ENCODE results near the gene KRTAP29-1.
"Not testable (repeated sequence)": the region's sequence is repeated elsewhere in the genome, so short reads cannot be mapped to it uniquely, and the experiment has no call there.

The KRTAP29-1 gene, protein sequence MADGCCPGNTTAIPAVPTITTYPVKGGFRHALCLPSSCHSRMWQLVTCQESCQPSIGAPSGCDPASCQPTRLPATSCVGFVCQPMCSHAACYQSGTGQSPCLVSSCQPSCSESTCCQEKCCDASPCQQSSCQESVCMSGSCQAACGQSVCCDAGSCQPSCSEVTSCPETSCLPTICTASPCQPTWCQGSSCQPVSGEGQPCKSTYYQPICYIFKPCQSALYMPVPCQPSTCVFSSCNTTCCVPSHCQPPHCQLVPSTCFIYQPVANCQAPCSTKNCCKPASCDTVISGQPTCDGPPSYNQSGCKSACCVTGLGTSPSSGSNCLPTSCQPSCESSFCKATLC

DNA sequence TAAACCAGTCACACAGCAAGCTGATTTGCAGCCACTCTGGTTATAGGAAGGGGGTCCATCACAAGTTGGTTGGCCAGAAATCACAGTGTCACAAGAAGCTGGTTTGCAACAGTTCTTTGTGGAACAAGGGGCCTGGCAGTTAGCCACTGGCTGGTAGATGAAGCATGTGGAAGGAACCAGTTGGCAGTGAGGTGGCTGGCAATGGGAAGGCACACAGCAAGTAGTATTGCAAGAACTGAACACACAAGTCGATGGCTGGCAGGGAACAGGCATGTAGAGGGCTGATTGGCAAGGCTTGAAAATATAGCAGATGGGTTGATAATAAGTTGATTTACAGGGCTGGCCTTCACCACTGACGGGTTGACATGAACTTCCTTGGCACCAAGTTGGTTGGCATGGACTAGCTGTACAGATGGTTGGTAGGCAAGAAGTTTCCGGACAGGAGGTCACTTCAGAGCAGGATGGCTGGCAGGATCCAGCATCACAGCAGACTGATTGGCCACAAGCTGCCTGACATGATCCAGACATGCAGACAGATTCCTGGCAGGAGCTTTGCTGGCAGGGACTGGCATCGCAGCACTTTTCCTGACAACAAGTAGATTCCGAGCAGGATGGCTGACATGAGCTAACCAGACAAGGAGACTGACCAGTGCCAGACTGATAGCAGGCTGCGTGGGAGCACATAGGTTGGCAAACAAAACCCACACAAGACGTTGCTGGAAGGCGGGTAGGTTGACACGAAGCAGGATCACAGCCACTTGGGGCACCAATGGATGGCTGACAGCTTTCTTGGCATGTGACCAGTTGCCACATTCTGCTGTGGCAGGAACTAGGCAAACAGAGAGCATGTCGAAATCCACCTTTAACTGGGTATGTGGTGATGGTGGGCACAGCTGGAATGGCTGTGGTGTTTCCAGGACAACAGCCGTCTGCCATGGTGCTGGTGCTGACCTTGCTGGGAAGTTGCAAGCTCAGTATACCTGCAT, at the start of gene KRTAP29-1:
Gene KRTAP29-1, minus strand, starts transcription at position 936 of the 986 bp plus-strand sequence. Its CDS starts 0 bp downstream, at position 936.
- Histone ChIP-seq H3K27ac (ENCODE audit: low read length) (no peak within 1 kb of the TSS), H3K4me3 (ENCODE audit: low read length) (no peak within 1 kb of the TSS), H3K4me1 (ENCODE audit: control insufficient read depth, low read depth, low read length) (no peaks in the 10 kb centered on the region), H3K27me3 (ENCODE audit: control insufficient read depth, insufficient read depth, low read length) (no peaks in the 10 kb centered on the region), H3K36me3 (ENCODE audit: control insufficient read depth, low read depth, low read length) (no peaks in the 10 kb centered on the region), H3K9ac (ENCODE audit: low read length) (no peak within 1 kb of the TSS), H3K9me3 (ENCODE audit: control insufficient read depth, low read depth, low read length) (no peaks in the 10 kb centered on the region)

DNA sequence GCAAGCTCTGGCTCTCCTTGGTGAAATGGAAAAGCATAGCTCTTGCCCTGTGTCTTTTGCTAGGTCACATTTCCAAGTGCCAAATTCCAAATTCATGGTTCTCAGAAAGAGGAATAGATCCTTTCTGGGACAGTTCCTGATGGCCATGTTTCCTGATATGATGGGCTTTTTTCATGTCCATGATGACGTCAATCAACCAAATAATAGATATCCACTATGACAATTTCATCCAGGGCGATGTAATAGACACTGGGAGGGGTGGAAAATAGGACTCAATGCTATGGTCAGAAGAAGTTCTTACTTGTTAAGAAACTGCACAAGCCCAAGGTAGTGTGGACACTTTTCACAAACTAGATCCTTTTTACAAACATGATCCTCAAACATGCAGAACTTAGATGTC, 48.5 kb upstream of the KRTAP29-1 start:
- Histone ChIP-seq H3K9me3 (ENCODE audit: control insufficient read depth, low read depth, low read length) (no peaks in the 10 kb centered on the region), H3K9ac (ENCODE audit: low read length) (no peak overlapping the region), H3K27ac (ENCODE audit: low read length) (no peak overlapping the region), H3K36me3 (ENCODE audit: control insufficient read depth, low read depth, low read length) (no peaks in the 10 kb centered on the region), H3K4me3 (ENCODE audit: low read length) (no peak overlapping the region), H3K27me3 (ENCODE audit: control insufficient read depth, insufficient read depth, low read length) (no peaks in the 10 kb centered on the region), H3K4me1 (ENCODE audit: control insufficient read depth, low read depth, low read length) (no peaks in the 10 kb centered on the region)

DNA sequence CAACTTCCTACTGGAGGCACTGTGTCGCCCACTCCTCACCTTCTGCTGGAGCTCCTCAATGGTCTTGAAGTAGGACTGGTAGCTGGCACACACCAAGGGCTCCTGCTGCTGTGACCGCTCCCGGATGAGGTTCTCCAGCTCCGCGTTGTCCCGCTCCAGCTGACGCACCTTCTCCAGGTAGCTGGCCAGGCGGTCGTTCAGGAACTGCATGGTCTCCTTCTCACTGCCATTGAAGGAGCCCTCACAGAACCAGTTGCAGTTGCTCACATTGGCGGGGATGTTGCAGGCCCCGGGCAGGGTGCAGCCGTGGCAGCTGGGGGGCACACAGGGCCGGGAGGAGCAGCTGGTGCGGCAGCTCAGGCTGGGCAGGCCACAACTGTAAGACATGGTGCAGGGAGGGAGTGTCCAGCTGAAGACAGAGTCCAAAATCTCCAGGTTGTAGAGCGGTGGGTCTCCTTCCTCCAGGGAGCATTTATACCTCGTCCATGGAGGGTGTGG, 47.8 kb upstream of the KRTAP29-1 start, which contains the start of gene KRT33A:
Gene KRT33A, minus strand, starts transcription at position 448 of the 498 bp plus-strand sequence. Its CDS starts 61 bp downstream, at position 387.
- H3K36me3 ChIP-seq (ENCODE audit: control insufficient read depth, low read depth, low read length); H3K4me3 ChIP-seq (ENCODE audit: low read length): not testable (repeated sequence)

DNA sequence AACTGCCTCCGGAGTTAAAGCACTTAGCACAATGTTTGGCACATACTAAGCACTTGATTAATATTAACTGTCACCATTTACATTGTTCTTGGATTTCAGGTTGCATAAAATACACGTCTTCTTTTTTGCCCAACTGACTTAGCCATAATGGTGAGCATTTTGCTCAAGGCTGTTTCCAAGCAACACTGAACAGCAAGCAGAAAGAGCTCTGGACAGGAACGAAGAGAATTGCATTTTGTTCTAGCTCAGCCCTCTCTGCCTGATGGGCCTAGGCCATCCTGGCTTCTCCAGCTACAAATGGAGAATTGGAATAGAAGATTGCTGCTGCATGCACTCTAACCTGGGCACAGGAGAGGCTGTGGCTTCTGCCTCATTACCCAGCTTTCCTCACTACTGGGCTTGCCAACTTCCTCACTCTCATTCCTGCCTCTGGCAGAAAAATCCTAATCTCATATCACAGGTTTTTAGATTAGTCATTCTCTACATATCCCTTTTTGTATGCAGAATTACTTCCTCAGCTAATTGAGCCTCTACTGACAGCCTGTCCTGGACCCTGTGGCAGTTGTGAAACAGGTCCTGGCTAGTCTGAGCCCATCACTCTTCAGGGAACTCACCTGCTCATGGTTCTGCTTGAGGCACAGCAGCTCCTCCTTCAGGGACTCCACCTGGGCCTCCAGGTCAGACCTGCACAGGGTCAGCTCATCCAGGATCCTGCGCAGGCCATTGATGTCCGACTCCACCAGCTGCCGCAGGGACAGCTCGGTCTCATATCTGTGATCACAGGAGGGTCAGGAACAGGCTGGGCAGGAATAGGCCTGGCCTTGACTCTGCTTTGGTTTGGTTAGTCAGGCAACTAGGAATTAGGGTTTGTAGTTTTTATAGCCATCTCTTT, 45.5 kb upstream of the KRTAP29-1 start:
- H3K4me3 ChIP-seq (ENCODE audit: low read length) = no peak overlapping the region
- no peak overlapping the region for H3K9ac ChIP-seq (ENCODE audit: low read length)
- no peaks in the 10 kb centered on the region for H3K4me1 ChIP-seq (ENCODE audit: control insufficient read depth, low read depth, low read length)
- H3K27ac ChIP-seq (ENCODE audit: low read length) = no peak overlapping the region
- H3K27me3 ChIP-seq (ENCODE audit: control insufficient read depth, insufficient read depth, low read length) = no peaks in the 10 kb centered on the region
- H3K36me3 ChIP-seq (ENCODE audit: control insufficient read depth, low read depth, low read length) = no peaks in the 10 kb centered on the region
- H3K9me3 ChIP-seq (ENCODE audit: control insufficient read depth, low read depth, low read length) = no peaks in the 10 kb centered on the region

More for the DNA sequence above, 47.8 kb upstream of the KRTAP29-1 start, which contains the start of gene KRT33A:
- not testable (repeated sequence) for H3K9ac ChIP-seq (ENCODE audit: low read length); H3K9me3 ChIP-seq (ENCODE audit: control insufficient read depth, low read depth, low read length); H3K4me1 ChIP-seq (ENCODE audit: control insufficient read depth, low read depth, low read length); H3K27me3 ChIP-seq (ENCODE audit: control insufficient read depth, insufficient read depth, low read length); H3K27ac ChIP-seq (ENCODE audit: low read length)

DNA sequence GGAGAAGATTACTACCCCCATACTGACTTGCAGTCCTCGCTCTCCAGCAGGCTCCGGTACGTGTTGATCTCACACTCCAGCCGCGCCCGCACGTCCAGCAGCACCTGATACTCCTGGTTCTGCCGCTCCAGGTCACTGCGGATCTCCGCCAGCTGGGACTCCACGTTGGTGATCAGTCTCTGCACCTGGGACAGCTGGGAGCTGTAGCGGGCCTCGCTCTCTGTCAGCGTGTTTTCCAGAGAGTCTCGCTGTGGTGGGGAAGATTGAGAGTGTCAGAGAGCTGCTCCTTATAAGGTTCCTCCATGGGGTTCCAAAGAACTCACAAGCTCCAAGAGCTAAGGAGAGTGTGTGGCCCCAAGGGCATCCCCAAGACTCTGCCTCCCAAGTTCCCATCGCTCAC, 43.8 kb upstream of the KRTAP29-1 start:
- H3K4me1 ChIP-seq (ENCODE audit: control insufficient read depth, low read depth, low read length); H3K9me3 ChIP-seq (ENCODE audit: control insufficient read depth, low read depth, low read length); H3K36me3 ChIP-seq (ENCODE audit: control insufficient read depth, low read depth, low read length); H3K27ac ChIP-seq (ENCODE audit: low read length); H3K9ac ChIP-seq (ENCODE audit: low read length); H3K4me3 ChIP-seq (ENCODE audit: low read length); H3K27me3 ChIP-seq (ENCODE audit: control insufficient read depth, insufficient read depth, low read length): not testable (repeated sequence)

DNA sequence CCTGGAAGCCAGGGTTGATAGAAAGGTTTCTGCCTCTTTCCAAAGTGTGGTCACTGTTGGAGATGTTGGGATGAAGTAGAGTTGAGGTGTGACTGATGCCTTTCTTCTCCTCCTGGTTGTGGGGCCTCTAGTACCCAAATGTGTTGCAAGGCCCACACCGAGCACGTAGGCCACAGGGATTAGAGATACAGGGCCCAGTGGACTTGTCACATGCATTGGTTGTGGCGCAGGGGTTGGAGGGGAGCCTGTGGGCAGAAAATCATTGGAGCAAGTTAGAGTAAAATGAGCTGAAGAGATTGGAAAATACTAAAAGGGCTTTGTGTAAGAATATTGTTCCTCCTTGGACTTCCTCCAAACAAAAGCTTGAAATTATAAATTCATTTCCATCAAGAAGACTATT, 43.3 kb upstream of the KRTAP29-1 start:
- Histone ChIP-seq H3K9ac (ENCODE audit: low read length) (no peak overlapping the region), H3K4me1 (ENCODE audit: control insufficient read depth, low read depth, low read length) (no peaks in the 10 kb centered on the region), H3K27me3 (ENCODE audit: control insufficient read depth, insufficient read depth, low read length) (no peaks in the 10 kb centered on the region), H3K36me3 (ENCODE audit: control insufficient read depth, low read depth, low read length) (no peaks in the 10 kb centered on the region), H3K27ac (ENCODE audit: low read length) (no peak overlapping the region), H3K4me3 (ENCODE audit: low read length) (no peak overlapping the region), H3K9me3 (ENCODE audit: control insufficient read depth, low read depth, low read length) (no peaks in the 10 kb centered on the region)

DNA sequence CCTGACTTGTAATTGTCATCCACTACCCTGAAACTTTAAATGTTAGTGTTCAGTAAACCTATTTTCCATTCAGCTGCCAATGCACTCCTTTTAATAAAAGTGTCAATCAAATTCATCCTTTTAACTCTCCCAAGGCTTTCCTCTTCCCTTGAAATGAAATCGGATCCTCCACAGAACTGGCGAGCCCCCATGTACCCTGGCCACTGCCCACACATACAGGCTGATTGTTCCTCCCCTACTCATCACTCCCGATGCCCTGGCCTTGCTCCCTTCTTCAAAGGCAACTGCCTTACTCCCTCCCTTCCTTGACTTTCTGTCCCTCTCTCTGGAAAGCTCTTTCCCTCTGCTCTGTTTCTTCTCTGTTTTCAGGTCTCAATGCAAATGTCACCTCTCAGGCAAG, 40.4 kb upstream of the KRTAP29-1 start:
- Histone ChIP-seq H3K36me3 (ENCODE audit: control insufficient read depth, low read depth, low read length) (no peaks in the 10 kb centered on the region), H3K9ac (ENCODE audit: low read length) (no peak overlapping the region), H3K4me1 (ENCODE audit: control insufficient read depth, low read depth, low read length) (no peaks in the 10 kb centered on the region), H3K4me3 (ENCODE audit: low read length) (no peak overlapping the region), H3K27ac (ENCODE audit: low read length) (no peak overlapping the region), H3K27me3 (ENCODE audit: control insufficient read depth, insufficient read depth, low read length) (no peaks in the 10 kb centered on the region), H3K9me3 (ENCODE audit: control insufficient read depth, low read depth, low read length) (no peaks in the 10 kb centered on the region)

DNA sequence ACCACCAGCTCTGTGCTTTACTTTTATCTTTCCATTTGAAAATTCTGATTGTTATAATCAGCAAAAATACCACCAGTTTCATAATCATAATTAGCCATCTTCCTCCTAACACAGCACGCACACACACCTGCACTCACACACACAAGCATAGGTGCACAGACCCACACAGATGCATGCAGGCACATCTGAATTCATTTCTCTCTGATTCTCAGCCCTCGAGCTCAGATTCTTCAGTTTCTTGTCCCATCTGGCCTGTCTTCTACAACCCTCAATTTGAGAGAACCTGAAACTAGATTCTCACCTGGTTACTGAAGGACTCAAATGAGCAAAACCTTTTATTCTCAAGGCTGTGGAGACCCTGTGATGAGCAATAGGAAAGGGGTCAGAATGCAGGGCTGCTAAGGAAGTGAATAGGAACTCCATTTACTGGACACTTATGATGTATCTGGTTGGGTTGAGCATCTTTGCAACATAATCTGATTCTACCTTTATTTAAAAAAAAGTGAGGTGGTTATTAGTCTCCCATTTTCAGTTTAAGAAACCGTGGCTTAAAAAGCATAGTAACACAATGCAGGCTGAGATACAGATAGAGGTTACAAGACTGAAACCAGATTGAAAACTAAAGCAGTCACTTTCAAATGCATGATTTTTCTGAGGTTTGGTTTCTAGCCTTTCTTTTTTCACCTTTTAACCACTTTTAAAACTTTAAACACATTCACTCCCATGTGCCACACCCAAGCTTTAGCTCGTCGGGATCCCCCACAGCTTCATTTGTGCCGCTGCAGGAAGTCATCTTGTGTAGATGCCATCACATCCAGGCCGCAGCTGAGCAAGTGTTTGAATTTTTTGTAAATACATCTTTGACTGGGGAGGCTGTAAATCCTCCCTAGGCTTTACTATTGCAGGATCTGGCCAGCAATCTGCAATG, 38.5 kb upstream of the KRTAP29-1 start:
- H3K4me1 ChIP-seq (ENCODE audit: control insufficient read depth, low read depth, low read length) = no peaks in the 10 kb centered on the region
- no peaks in the 10 kb centered on the region for H3K27me3 ChIP-seq (ENCODE audit: control insufficient read depth, insufficient read depth, low read length)
- no peaks in the 10 kb centered on the region for H3K36me3 ChIP-seq (ENCODE audit: control insufficient read depth, low read depth, low read length)
- H3K4me3 ChIP-seq (ENCODE audit: low read length) = no peak overlapping the region
- no peak overlapping the region for H3K9ac ChIP-seq (ENCODE audit: low read length)
- H3K27ac ChIP-seq (ENCODE audit: low read length) = no peak overlapping the region
- no peaks in the 10 kb centered on the region for H3K9me3 ChIP-seq (ENCODE audit: control insufficient read depth, low read depth, low read length)

DNA sequence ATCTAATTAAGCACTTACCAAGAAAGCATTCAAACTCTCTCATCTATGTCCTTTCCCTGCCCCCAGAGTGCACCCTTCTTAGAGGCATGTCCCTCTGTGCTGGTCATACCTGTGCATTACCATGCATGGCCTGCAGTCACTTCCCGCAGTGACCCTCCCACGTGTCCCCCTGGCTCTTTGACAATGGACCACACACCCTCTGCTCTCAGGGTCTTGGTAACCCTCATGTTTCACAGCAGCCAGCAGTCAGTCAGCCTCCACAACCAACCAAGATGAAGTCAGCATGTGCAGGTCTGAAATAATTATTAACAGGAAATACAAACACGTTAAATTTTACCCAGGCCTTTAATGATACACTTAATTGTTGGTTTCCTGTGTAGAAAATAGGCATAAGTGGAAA, 37.8 kb upstream of the KRTAP29-1 start:
- Histone ChIP-seq H3K9me3 (ENCODE audit: control insufficient read depth, low read depth, low read length) (no peaks in the 10 kb centered on the region), H3K4me3 (ENCODE audit: low read length) (no peak overlapping the region), H3K36me3 (ENCODE audit: control insufficient read depth, low read depth, low read length) (no peaks in the 10 kb centered on the region), H3K27ac (ENCODE audit: low read length) (no peak overlapping the region), H3K4me1 (ENCODE audit: control insufficient read depth, low read depth, low read length) (no peaks in the 10 kb centered on the region), H3K27me3 (ENCODE audit: control insufficient read depth, insufficient read depth, low read length) (no peaks in the 10 kb centered on the region), H3K9ac (ENCODE audit: low read length) (no peak overlapping the region)

DNA sequence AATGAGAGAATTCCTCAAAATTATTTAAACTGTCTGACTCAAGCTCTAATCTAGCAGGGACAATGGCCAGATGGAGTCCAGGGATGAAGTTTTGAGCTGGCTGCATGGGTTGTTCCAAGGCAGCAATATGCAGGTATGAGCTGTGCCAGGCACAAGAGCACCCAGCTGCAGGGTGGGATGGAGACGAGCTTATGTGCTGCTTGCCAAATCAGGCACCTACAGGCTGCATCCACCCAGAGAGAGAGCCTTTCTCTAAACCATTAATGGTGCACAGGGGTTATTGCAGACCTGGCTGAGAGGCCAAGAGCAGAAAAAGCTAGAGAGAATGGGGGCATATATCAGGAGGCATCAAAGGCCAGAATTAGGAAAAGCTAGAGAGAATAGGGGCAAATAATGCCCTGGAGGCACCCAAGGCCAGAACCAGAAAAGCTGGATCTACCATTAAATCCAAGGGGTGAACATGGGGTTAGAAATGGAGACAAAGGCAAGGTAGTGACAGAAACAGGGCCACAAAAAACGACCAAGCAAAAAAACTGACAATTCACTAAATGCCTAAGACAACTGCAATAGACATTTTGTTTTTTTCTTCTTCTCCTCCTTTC, 37.0 kb upstream of the KRTAP29-1 start:
- Histone ChIP-seq H3K9ac (ENCODE audit: low read length) (no peak overlapping the region), H3K27ac (ENCODE audit: low read length) (no peak overlapping the region), H3K36me3 (ENCODE audit: control insufficient read depth, low read depth, low read length) (no peaks in the 10 kb centered on the region), H3K9me3 (ENCODE audit: control insufficient read depth, low read depth, low read length) (no peaks in the 10 kb centered on the region), H3K4me3 (ENCODE audit: low read length) (no peak overlapping the region), H3K27me3 (ENCODE audit: control insufficient read depth, insufficient read depth, low read length) (no peaks in the 10 kb centered on the region), H3K4me1 (ENCODE audit: control insufficient read depth, low read depth, low read length) (no peaks in the 10 kb centered on the region)

Data from iPS-18a (cell line).